Liver (tissue), 9 donors: Measurements from ENCODE around the gene HIPK2. TPM values are rescaled to one million over a fixed set of nuclear protein-coding genes. Genes with fewer than 3 reads are reported as not detected.

Source experiments
- DNase-seq: peaks from one replicate; pipeline ENCODE4 v3.0.0-alpha.2; 2017; ENCODE audit warnings: low spot score
- H3K27ac ChIP-seq, 2 donors: one replicate each; pipeline ENCODE4 v1.7.0; 2013; ENCODE audit warnings: inconsistent platforms in 2 of 2, low read length in 2 of 2, control low read depth in 1 of 2, low read depth in 1 of 2, mild to moderate bottlenecking in 1 of 2
- H3K27me3 ChIP-seq, 4 donors: one replicate each; pipeline versions ENCODE4 v1.6.1 to v1.7.0; 2013; ENCODE audit warnings: low read length in 3 of 4, inconsistent platforms in 1 of 4, mild to moderate bottlenecking in 1 of 4, moderate library complexity in 1 of 4; ENCODE audit not compliant: control insufficient read depth in 4 of 4, insufficient read depth in 4 of 4
- H3K36me3 ChIP-seq, 4 donors: one replicate each; pipeline versions ENCODE4 v1.6.1 to v1.7.0; 2013; ENCODE audit warnings: low read length in 3 of 4, mild to moderate bottlenecking in 3 of 4, low read depth in 1 of 4, moderate library complexity in 1 of 4; ENCODE audit not compliant: control insufficient read depth in 4 of 4, insufficient read depth in 3 of 4
- H3K4me1 ChIP-seq, 4 donors: one replicate each; pipeline versions ENCODE4 v1.6.1 to v1.7.0; 2013; ENCODE audit warnings: low read length in 3 of 4, mild to moderate bottlenecking in 3 of 4, moderate library complexity in 1 of 4; ENCODE audit not compliant: control insufficient read depth in 4 of 4, insufficient read depth in 4 of 4
- H3K4me3 ChIP-seq, 3 donors: one replicate each; pipeline versions ENCODE4 v1.6.1 to v1.7.0; 2013; ENCODE audit warnings: low read length in 3 of 3, control low read depth in 1 of 3, low read depth in 1 of 3, mild to moderate bottlenecking in 1 of 3
- H3K9ac ChIP-seq, 2 donors: one replicate each; pipeline ENCODE4 v1.7.0; 2013; ENCODE audit warnings: low read length in 2 of 2, mild to moderate bottlenecking in 2 of 2, moderate library complexity in 2 of 2, control low read depth in 1 of 2, low read depth in 1 of 2
- H3K9me3 ChIP-seq, 4 donors: one replicate each; pipeline versions ENCODE4 v1.6.1 to v1.7.0; 2013; ENCODE audit warnings: low read length in 3 of 4; ENCODE audit not compliant: control insufficient read depth in 4 of 4
- EGR1 ChIP-seq, 2 donors: IDR thresholded peaks; 2 replicates each; pipeline ENCODE4 v1.6.1; 2016 to 2018; ENCODE audit warnings: antibody characterized with exemption in 2 of 2, low read depth in 2 of 2
- FOXA1 ChIP-seq: IDR thresholded peaks from 2 replicates; pipeline ENCODE4 v1.6.1; 2016; ENCODE audit warnings: antibody characterized with exemption
- FOXA2 ChIP-seq: IDR thresholded peaks from 2 replicates; pipeline ENCODE4 v1.6.1; 2016; ENCODE audit warnings: antibody characterized with exemption
- GABPA ChIP-seq, 2 donors: IDR thresholded peaks in 1 of 2; conservative IDR thresholded peaks in 1 of 2; 2 replicates each; pipeline ENCODE4 v1.6.1; 2016; ENCODE audit warnings: antibody characterized with exemption in 2 of 2, mild to moderate bottlenecking in 1 of 2, moderate library complexity in 1 of 2
- HNF4A ChIP-seq, 2 donors: conservative IDR thresholded peaks; 2 replicates each; pipeline ENCODE4 v1.6.1; 2016; ENCODE audit warnings: antibody characterized with exemption in 2 of 2, mild to moderate bottlenecking in 2 of 2
- HNF4G ChIP-seq: IDR thresholded peaks from 2 replicates; pipeline ENCODE4 v1.6.1; 2016; ENCODE audit warnings: antibody characterized with exemption
- JUND ChIP-seq, 2 donors: IDR thresholded peaks; 2 replicates each; pipeline ENCODE4 v1.6.1; 2016; ENCODE audit warnings: antibody characterized with exemption in 2 of 2
- NR2F2 ChIP-seq: IDR thresholded peaks from 2 replicates; pipeline ENCODE4 v1.6.1; 2016; ENCODE audit warnings: antibody characterized with exemption
- RAD21 ChIP-seq, 2 donors: IDR thresholded peaks; 2 replicates each; pipeline ENCODE4 v1.6.1; 2016; ENCODE audit warnings: antibody characterized with exemption in 2 of 2, mild to moderate bottlenecking in 2 of 2
- RXRA ChIP-seq, 2 donors: IDR thresholded peaks; 2 replicates each; pipeline ENCODE4 v1.6.1; 2017 to 2018; ENCODE audit warnings: antibody characterized with exemption in 2 of 2, mild to moderate bottlenecking in 1 of 2
- SP1 ChIP-seq: IDR thresholded peaks from 2 replicates; pipeline ENCODE4 v1.6.1; 2018; ENCODE audit warnings: antibody characterized with exemption, mild to moderate bottlenecking
- TAF1 ChIP-seq: conservative IDR thresholded peaks from 2 replicates; pipeline ENCODE4 v1.6.1; 2016; ENCODE audit warnings: antibody characterized with exemption, mild to moderate bottlenecking
- YY1 ChIP-seq: IDR thresholded peaks from 2 replicates; pipeline ENCODE4 v1.6.1; 2016; ENCODE audit warnings: antibody characterized with exemption, mild to moderate bottlenecking
- WGBS: extraction: QIAGEN DNeasy Blood & Tissue Kit; methylation state at CpG from one replicate; pipeline ENCODE4 v1.1.7; 2013; 5-methylcytosine and 5-hydroxymethylcytosine counted together
- polyA plus RNA-seq, 2 donors: library from polyadenylated mRNA; stranded (reverse) in 1 of 2; unstranded in 1 of 2; fragments of 200-250 nt in 1 of 2; fragments of >200 nt in 1 of 2; fragmentation: Nextera tagmentation in 1 of 2; extraction: Ambion mirVana in 1 of 2; gene quantifications; one replicate each; pipeline versions ENCODE4 v1.2.1 to v1.2.3, GENCODE V29; 2013 to 2015
- total RNA-seq, 2 donors: library from RNA; depleted of rRNA; stranded (reverse); fragments of >200 nt; gene quantifications; one replicate each; pipeline ENCODE4 v1.2.3, GENCODE V29; 2014
- TF ChIP-seq, protein P1 (sequence below): IDR thresholded peaks from 2 replicates; pipeline ENCODE4 v1.6.1; 2016; ENCODE audit warnings: antibody characterized with exemption, mild to moderate bottlenecking
- TF ChIP-seq, protein P2 (sequence below): IDR thresholded peaks from 2 replicates; pipeline ENCODE4 v1.6.1; 2016; ENCODE audit warnings: antibody characterized with exemption
- TF ChIP-seq, protein P3 (sequence below): IDR thresholded peaks from 2 replicates; pipeline ENCODE4 v1.6.1; 2016; ENCODE audit warnings: antibody characterized with exemption
- TF ChIP-seq, protein P4 (sequence below): fragments of 150-350 bp; IDR thresholded peaks from 2 replicates; pipeline ENCODE4 v1.5.1; 2017; ENCODE audit warnings: improper control_type of control experiment, low read depth, low read length; ENCODE audit not compliant: missing input control
- TF ChIP-seq, protein P5 (sequence below): IDR thresholded peaks from 2 replicates; pipeline ENCODE4 v1.6.1; 2016; ENCODE audit warnings: antibody characterized with exemption
- donor health status: healthy.
- donor health status: healthy.
- donor health status: healthy.
- donor health status: healthy.
- donor health status: healthy.

Gene HIPK2
- total and polyA plus RNA-seq, 4 donors = 13.1 to 48.8 (median 16.6) TPM

DNA sequence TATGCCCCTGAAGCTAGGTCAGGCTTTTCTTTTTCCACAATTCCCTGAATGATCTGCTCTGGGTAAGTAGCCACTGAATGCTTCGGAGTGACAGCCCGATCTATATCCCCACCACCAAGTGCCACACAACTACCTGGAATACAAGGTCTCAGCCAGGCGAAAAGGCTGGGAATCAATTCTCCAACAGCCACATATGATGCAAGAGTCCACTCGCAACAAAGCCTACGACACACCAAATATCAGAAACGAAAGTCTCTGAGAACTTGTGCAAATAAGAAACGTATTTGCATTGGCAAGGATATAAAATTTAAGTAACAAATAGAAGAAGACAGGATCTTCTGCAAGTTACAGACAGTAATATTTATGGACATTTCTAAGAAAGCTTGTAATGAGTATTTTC, 5.7 kb downstream of the HIPK2 start (continued):
- TF ChIP-seq, protein P1, sequence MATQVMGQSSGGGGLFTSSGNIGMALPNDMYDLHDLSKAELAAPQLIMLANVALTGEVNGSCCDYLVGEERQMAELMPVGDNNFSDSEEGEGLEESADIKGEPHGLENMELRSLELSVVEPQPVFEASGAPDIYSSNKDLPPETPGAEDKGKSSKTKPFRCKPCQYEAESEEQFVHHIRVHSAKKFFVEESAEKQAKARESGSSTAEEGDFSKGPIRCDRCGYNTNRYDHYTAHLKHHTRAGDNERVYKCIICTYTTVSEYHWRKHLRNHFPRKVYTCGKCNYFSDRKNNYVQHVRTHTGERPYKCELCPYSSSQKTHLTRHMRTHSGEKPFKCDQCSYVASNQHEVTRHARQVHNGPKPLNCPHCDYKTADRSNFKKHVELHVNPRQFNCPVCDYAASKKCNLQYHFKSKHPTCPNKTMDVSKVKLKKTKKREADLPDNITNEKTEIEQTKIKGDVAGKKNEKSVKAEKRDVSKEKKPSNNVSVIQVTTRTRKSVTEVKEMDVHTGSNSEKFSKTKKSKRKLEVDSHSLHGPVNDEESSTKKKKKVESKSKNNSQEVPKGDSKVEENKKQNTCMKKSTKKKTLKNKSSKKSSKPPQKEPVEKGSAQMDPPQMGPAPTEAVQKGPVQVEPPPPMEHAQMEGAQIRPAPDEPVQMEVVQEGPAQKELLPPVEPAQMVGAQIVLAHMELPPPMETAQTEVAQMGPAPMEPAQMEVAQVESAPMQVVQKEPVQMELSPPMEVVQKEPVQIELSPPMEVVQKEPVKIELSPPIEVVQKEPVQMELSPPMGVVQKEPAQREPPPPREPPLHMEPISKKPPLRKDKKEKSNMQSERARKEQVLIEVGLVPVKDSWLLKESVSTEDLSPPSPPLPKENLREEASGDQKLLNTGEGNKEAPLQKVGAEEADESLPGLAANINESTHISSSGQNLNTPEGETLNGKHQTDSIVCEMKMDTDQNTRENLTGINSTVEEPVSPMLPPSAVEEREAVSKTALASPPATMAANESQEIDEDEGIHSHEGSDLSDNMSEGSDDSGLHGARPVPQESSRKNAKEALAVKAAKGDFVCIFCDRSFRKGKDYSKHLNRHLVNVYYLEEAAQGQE = peak; percentile 46
- TF ChIP-seq GABPA (IDR thresholded peaks at IDR 0.05 in 1 of 2, conservative IDR thresholded peaks at IDR 0.05 in 1 of 2) (no peak), HNF4G (peak; percentile 67)

DNA sequence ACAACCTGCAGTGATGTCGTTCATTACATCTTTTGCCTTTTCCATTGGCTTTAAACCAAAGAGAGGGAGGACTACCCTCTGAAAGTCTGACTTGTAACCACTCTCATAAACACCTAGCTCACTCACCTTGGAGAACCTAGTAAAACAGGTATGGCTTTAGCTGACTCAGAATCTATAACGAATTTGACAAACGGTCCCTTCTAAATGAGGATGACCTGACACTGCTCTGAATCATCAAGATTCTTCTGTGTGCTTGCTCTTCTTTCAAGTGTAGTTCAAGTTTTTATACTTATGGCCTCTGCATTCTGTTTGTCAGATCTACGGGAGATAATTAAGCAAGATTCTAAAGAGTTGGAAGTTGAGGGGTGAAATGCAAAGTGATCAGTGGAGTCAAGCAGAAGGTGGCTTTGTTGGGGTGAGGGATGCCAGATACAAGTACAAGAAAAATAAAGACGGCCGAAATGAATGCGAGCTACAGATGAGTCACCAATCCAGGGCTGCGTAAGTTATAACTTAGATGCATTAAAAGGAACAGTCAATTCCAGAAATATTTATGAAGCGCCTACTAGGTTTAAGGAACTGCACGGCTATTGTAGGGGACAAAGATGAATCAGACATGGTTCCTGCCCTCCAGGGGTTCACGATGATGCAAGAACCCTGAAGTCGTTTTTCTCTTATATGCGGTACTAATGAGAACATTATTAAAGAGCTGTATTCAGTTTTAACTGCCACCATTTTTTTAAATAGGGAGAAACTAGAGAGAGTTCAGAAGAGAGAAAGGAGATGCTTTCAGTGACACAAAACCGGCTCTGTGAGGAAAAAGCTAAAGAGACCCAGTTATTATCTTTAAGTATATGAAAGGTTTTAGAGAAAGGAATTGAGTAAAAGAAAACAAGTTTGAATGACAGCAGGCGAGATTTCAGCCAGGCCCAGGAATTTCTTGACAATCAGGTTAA, 6.5 kb downstream of the HIPK2 start:
- Histone ChIP-seq H3K27ac (peak overlapping the region; percentile 80 to 81), H3K36me3 (peaks cover 0 to 5% (median under 1%) of the 10 kb centered on the region in 4 donors), H3K27me3 (no peaks in the 10 kb centered on the region), H3K9me3 (no peaks in the 10 kb centered on the region), H3K4me3 (no peak overlapping the region), H3K9ac (peak overlapping the region in 1 of 2 donors; percentile 78), H3K4me1 (peaks cover 10 to 85% (median 61%) of the 10 kb centered on the region in 4 donors)
- TF ChIP-seq, protein P2, sequence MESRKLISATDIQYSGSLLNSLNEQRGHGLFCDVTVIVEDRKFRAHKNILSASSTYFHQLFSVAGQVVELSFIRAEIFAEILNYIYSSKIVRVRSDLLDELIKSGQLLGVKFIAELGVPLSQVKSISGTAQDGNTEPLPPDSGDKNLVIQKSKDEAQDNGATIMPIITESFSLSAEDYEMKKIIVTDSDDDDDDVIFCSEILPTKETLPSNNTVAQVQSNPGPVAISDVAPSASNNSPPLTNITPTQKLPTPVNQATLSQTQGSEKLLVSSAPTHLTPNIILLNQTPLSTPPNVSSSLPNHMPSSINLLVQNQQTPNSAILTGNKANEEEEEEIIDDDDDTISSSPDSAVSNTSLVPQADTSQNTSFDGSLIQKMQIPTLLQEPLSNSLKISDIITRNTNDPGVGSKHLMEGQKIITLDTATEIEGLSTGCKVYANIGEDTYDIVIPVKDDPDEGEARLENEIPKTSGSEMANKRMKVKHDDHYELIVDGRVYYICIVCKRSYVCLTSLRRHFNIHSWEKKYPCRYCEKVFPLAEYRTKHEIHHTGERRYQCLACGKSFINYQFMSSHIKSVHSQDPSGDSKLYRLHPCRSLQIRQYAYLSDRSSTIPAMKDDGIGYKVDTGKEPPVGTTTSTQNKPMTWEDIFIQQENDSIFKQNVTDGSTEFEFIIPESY = no peak
- no peak for TF ChIP-seq JUND (IDR thresholded peaks at IDR 0.05)
- no peak for TF ChIP-seq TAF1
- TF ChIP-seq RAD21 (IDR thresholded peaks at IDR 0.05) = no peak
- TF ChIP-seq, protein P1 = no peak
- TF ChIP-seq NR2F2 = no peak
- TF ChIP-seq GABPA (IDR thresholded peaks at IDR 0.05 in 1 of 2, conservative IDR thresholded peaks at IDR 0.05 in 1 of 2) = no peak
- no peak for TF ChIP-seq FOXA2
- TF ChIP-seq SP1 = no peak
- no peak for TF ChIP-seq HNF4A (conservative IDR thresholded peaks at IDR 0.05)
- TF ChIP-seq, protein P3, sequence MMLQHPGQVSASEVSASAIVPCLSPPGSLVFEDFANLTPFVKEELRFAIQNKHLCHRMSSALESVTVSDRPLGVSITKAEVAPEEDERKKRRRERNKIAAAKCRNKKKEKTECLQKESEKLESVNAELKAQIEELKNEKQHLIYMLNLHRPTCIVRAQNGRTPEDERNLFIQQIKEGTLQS = no peak
- TF ChIP-seq HNF4G = no peak
- TF ChIP-seq FOXA1 = no peak
- TF ChIP-seq YY1 = no peak
- no peak for TF ChIP-seq EGR1 (IDR thresholded peaks at IDR 0.05; ENCODE audit: low read depth in 2 of 2)
- no peak for TF ChIP-seq RXRA (IDR thresholded peaks at IDR 0.05)
- TF ChIP-seq, protein P4, sequence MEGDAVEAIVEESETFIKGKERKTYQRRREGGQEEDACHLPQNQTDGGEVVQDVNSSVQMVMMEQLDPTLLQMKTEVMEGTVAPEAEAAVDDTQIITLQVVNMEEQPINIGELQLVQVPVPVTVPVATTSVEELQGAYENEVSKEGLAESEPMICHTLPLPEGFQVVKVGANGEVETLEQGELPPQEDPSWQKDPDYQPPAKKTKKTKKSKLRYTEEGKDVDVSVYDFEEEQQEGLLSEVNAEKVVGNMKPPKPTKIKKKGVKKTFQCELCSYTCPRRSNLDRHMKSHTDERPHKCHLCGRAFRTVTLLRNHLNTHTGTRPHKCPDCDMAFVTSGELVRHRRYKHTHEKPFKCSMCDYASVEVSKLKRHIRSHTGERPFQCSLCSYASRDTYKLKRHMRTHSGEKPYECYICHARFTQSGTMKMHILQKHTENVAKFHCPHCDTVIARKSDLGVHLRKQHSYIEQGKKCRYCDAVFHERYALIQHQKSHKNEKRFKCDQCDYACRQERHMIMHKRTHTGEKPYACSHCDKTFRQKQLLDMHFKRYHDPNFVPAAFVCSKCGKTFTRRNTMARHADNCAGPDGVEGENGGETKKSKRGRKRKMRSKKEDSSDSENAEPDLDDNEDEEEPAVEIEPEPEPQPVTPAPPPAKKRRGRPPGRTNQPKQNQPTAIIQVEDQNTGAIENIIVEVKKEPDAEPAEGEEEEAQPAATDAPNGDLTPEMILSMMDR = no peak
- TF ChIP-seq, protein P5, sequence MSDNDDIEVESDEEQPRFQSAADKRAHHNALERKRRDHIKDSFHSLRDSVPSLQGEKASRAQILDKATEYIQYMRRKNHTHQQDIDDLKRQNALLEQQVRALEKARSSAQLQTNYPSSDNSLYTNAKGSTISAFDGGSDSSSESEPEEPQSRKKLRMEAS = no peak
- no peak for DNase-seq
- WGBS = 68% methylated on average over 15 of the region's 15 CpGs
